ENCODE measurements around the gene ABCD1. TPM values are rescaled to one million over a fixed set of nuclear protein-coding genes. Genes with fewer than 3 reads are reported as not detected.
A peak's percentile ranks its signal among the peaks of the same experiment; 100 is the strongest.

Gene ABCD1
- total RNA-seq, 4 donors from 2014 or later: 5.9 to 9.4 (median 7.4) TPM

GRCh38 chrX:153735274-153735673 is 10.6 kb downstream of the ABCD1 start:
- H3K27ac ChIP-seq: no peak overlapping the region
- H3K9me3 ChIP-seq: no peaks in the 10 kb centered on the region
- H3K36me3 ChIP-seq: no peaks in the 10 kb centered on the region
- TF ChIP-seq POLR2A (IDR thresholded peaks at IDR 0.05) (no peak), EP300 (IDR thresholded peaks at IDR 0.05) (no peak), POLR2AphosphoS5 (IDR thresholded peaks at IDR 0.05) (no peak)
- TF ChIP-seq, protein P1, sequence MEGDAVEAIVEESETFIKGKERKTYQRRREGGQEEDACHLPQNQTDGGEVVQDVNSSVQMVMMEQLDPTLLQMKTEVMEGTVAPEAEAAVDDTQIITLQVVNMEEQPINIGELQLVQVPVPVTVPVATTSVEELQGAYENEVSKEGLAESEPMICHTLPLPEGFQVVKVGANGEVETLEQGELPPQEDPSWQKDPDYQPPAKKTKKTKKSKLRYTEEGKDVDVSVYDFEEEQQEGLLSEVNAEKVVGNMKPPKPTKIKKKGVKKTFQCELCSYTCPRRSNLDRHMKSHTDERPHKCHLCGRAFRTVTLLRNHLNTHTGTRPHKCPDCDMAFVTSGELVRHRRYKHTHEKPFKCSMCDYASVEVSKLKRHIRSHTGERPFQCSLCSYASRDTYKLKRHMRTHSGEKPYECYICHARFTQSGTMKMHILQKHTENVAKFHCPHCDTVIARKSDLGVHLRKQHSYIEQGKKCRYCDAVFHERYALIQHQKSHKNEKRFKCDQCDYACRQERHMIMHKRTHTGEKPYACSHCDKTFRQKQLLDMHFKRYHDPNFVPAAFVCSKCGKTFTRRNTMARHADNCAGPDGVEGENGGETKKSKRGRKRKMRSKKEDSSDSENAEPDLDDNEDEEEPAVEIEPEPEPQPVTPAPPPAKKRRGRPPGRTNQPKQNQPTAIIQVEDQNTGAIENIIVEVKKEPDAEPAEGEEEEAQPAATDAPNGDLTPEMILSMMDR (IDR thresholded peaks at IDR 0.05): no peak
- H3K4me1 ChIP-seq: peaks cover 2% of the 10 kb centered on the region
- WGBS: 83% methylated on average over 9 of the region's 9 CpGs
- H3K27me3 ChIP-seq: no peaks in the 10 kb centered on the region
- no peak for DNase-seq (ENCODE audit: low spot score in 2 of 2)
- H3K4me3 ChIP-seq: no peak overlapping the region

DNA sequence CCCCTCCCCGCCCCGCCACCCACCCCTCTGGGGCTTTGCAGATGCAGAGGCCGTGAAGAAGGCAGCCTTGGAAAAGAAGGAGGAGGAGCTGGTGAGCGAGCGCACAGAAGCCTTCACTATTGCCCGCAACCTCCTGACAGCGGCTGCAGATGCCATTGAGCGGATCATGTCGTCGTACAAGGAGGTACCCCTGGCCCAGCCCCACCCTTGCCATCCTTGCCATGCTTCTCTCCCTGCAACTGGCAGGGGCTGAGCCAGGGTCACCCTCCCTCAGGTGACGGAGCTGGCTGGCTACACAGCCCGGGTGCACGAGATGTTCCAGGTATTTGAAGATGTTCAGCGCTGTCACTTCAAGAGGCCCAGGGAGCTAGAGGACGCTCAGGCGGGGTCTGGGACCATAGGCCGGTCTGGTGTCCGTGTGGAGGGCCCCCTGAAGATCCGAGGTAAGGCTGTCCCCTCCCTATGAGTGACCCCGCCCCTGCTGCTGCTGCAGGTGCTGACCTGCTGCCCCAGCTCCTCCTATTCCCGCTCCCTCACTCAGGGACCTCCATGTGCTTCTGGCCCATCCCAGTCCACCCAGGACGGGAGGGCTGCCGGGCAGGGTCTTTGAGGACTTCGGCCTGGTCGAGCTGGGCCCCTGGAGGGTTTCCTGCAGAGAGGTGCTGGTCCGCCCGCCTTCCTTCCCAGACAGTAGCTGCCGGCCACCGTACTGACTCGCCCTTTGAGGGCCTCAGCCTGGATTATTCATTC is 11.6 kb downstream of the ABCD1 start:
- Histone ChIP-seq H3K4me3 (no peak overlapping the region), H3K27me3 (no peaks in the 10 kb centered on the region), H3K36me3 (no peaks in the 10 kb centered on the region), H3K4me1 (peaks cover 2% of the 10 kb centered on the region), H3K9me3 (no peaks in the 10 kb centered on the region), H3K27ac (no peak overlapping the region)
- no peak for DNase-seq (ENCODE audit: low spot score in 2 of 2)
- 90% methylated on average over 5 of the region's 30 CpGs for WGBS
- TF ChIP-seq POLR2AphosphoS5 (IDR thresholded peaks at IDR 0.05) (no peak), EP300 (IDR thresholded peaks at IDR 0.05) (no peak), POLR2A (IDR thresholded peaks at IDR 0.05) (no peak)
- TF ChIP-seq, protein P1 (IDR thresholded peaks at IDR 0.05): no peak

DNA sequence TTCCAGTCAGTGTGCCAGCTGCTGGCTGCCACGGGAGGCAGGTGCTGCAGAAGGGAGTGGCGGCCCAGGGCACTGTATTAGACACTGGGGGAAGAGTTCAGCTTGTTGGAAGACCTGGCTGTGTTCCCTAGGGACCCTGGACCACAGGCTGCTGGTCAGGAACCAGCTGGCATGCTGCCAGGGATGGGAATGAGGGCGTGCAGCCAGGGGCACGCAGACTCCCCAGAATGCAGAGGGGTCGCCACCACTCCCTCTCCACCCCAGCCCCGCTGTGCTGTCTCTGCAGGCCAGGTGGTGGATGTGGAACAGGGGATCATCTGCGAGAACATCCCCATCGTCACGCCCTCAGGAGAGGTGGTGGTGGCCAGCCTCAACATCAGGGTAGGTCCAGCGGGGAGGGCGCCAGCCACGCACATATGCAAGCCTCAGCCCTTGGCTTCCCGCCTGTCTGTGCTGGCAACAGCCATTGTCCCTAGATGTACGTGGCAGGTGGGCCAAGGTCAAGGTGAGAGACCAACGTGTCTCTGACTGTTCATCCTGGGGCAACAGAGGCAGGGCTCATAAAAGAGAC is 12.3 kb downstream of the ABCD1 start:
- Histone ChIP-seq H3K4me1 (peaks cover 2% of the 10 kb centered on the region), H3K4me3 (no peak overlapping the region), H3K9me3 (no peaks in the 10 kb centered on the region), H3K27ac (no peak overlapping the region), H3K27me3 (no peaks in the 10 kb centered on the region), H3K36me3 (no peaks in the 10 kb centered on the region)
- WGBS: 86% methylated on average over 6 of the region's 15 CpGs
- DNase-seq (ENCODE audit: low spot score in 2 of 2): no peak
- TF ChIP-seq EP300 (IDR thresholded peaks at IDR 0.05) (no peak), POLR2A (IDR thresholded peaks at IDR 0.05) (no peak), POLR2AphosphoS5 (IDR thresholded peaks at IDR 0.05) (no peak)
- TF ChIP-seq, protein P1 (IDR thresholded peaks at IDR 0.05): no peak

DNA sequence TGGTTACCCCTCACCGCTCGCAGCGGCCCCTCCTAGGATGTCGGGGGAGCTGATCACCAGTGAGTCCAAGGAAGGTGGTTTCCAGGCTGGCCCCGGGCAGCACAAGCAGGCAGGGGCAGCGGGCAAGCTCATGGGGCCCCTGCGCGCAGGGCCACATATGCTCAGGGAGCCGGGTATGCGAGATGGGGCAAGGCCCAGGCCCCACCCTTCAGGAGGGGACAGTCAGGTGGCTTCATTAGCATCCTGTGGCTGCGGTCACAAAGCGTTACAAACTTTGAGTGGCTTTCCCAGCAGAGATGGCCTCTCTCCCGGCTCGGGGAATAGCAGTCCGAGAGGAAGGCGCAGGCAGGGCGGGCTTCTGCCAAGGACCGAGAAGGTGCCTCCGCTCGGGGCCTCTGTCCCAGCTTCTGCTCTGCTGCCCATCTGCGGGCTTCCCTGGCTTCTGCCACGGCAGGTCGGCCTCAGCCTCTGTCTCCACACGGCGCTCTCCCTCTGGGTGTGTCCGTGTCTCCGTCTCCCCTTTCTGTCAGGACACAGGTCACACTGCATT is 13.5 kb downstream of the ABCD1 start:
- 90% methylated on average over 6 of the region's 27 CpGs for WGBS
- H3K36me3 ChIP-seq: no peaks in the 10 kb centered on the region

More for the DNA sequence above, 13.5 kb downstream of the ABCD1 start:
- no peaks in the 10 kb centered on the region for H3K27me3 ChIP-seq
- H3K4me3 ChIP-seq: no peak overlapping the region
- no peaks in the 10 kb centered on the region for H3K9me3 ChIP-seq
- peak in 1 of 2 donors; percentile 45 for DNase-seq (ENCODE audit: low spot score in 2 of 2)
- peaks cover 6% of the 10 kb centered on the region for H3K4me1 ChIP-seq
- no peak overlapping the region for H3K27ac ChIP-seq
- TF ChIP-seq POLR2A (IDR thresholded peaks at IDR 0.05) (no peak), POLR2AphosphoS5 (IDR thresholded peaks at IDR 0.05) (no peak), EP300 (IDR thresholded peaks at IDR 0.05) (no peak)
- TF ChIP-seq, protein P1 (IDR thresholded peaks at IDR 0.05): no peak
